Stimulated activated CD4-positive, alpha-beta T cell treated with anti-CD3 and anti-CD28 coated beads, Interleukin-15, amount 100 ng/mL, for 48 hours (primary cell): Measurements from ENCODE around the gene ZNF281.
A peak's percentile ranks its signal among the peaks of the same experiment; 100 is the strongest.
"Not testable (repeated sequence)": the region's sequence is repeated elsewhere in the genome, so short reads cannot be mapped to it uniquely, and the experiment has no call there.

Experiments
- DNase-seq, 2 donors: peaks; one replicate each; pipeline ENCODE4 v3.0.0-alpha.2; 2020; ENCODE audit warnings: low read depth in 2 of 2

ZNF281 gene, protein sequence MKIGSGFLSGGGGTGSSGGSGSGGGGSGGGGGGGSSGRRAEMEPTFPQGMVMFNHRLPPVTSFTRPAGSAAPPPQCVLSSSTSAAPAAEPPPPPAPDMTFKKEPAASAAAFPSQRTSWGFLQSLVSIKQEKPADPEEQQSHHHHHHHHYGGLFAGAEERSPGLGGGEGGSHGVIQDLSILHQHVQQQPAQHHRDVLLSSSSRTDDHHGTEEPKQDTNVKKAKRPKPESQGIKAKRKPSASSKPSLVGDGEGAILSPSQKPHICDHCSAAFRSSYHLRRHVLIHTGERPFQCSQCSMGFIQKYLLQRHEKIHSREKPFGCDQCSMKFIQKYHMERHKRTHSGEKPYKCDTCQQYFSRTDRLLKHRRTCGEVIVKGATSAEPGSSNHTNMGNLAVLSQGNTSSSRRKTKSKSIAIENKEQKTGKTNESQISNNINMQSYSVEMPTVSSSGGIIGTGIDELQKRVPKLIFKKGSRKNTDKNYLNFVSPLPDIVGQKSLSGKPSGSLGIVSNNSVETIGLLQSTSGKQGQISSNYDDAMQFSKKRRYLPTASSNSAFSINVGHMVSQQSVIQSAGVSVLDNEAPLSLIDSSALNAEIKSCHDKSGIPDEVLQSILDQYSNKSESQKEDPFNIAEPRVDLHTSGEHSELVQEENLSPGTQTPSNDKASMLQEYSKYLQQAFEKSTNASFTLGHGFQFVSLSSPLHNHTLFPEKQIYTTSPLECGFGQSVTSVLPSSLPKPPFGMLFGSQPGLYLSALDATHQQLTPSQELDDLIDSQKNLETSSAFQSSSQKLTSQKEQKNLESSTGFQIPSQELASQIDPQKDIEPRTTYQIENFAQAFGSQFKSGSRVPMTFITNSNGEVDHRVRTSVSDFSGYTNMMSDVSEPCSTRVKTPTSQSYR

GRCh38 chr1:200409761-200410565, at the start of gene ZNF281:
Gene ZNF281, minus strand, starts transcription at chr1:200410036. Its CDS starts 331 bp downstream, at chr1:200409705.
- DNase-seq = peak; percentile 89 to 90

DNA sequence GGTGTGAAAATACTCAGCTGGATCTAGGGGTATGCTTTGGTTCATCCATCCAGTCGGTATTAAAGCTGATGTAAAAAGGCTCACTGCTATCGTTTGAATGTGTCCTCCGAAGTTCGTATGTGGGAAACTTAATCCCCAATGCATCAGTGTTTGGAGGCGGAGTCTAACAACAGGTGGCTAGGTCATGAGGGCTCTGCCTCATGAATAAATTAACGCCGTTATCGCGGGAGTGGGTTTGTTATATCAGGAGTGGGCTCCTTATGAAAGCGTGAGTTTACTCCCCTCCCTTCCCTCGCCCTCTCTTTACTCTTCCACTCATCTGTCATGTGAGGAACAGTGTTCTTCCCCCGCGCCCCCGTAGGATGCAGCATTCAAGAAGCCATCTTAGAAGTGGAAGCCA, 48.9 kb upstream of the ZNF281 start:
- no peak for DNase-seq

DNA sequence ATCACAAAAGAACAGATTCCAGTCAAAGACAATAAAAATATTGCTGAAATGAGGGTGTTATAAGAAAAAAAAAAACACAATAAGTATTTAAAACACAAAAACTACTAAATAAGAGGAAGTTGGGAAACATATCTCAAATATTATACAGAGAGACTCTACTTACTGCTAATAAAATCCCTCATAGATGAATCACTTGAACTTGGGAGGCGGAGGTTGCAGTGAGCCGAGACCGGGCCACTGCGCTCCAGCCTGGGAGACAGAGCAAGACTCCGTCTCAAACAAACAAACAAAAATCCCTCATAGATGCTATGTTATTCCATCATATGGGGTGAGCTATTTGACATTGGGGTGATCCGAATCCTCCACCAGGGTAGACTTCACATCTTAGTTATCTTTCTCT, 48.0 kb upstream of the ZNF281 start:
- no peak for DNase-seq

DNA sequence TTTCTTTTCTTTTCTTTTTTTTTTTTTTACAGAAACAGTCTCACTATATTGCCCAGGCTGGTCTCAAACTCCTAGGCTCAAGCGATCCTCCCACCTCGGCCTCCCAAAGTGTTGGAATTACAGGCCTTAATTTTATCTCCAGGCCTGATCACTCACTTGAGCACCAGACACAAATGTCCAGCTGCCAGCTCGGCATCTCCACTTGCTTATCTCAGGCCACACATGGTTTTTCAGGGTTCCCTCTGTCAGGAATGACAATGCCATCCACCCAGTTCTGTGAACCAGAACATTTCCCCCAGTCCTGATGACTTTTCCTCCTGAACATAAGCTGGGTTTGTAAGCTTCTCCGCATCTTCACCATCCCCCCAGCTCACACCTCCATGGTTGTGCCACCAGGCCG, 44.6 kb upstream of the ZNF281 start:
- no peak for DNase-seq

DNA sequence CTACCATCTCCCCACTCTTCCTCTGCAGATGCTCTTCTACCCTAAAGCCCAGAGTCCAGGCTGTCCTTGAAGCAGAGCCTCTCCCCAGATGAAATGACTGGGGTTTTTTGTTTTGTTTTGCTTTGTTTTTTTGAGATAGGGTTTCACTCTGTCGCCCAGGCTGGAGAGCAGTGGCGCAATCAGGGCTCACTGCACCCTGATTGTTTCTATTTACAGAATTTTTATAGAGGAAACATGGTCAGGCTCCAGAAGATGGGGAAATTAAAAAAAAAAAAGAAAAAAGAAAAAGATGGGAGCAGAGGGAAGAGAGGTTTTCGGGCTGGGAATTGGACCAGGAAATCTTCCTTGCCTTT, 43.7 kb upstream of the ZNF281 start:
- DNase-seq = no peak

DNA sequence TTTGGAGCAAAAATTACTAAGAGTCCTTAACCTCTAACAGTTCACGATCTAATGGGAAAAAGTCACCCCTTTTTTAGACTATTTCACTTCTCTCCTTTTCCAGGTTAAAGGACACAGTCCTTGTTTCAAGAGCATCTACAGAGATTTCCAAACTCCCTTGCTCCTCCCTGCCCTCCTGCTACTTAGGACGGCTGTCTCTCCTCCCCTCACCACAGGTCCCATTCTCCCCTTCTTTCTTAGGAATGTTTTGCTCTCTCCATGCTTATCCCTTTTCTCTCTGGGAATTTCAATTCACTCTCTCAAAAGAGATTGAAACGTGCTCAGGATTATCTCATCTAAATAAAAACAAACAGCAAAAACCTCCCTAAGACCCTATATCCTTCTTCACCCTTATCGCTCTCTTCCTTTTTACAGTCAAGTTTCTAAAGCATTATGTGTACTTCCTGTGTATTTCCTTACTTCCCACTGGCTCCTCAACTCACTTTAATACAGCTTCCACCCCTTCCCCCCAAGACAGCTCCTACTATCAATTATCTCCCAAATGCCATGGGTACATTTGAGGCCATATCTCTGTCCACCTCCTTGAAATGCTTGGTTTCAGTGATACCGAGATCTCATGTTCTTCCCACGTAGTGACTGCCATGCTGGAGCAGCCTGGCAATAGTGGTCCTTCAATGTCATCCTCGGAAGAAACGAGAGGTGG, 43.2 kb upstream of the ZNF281 start:
- no peak for DNase-seq

DNA sequence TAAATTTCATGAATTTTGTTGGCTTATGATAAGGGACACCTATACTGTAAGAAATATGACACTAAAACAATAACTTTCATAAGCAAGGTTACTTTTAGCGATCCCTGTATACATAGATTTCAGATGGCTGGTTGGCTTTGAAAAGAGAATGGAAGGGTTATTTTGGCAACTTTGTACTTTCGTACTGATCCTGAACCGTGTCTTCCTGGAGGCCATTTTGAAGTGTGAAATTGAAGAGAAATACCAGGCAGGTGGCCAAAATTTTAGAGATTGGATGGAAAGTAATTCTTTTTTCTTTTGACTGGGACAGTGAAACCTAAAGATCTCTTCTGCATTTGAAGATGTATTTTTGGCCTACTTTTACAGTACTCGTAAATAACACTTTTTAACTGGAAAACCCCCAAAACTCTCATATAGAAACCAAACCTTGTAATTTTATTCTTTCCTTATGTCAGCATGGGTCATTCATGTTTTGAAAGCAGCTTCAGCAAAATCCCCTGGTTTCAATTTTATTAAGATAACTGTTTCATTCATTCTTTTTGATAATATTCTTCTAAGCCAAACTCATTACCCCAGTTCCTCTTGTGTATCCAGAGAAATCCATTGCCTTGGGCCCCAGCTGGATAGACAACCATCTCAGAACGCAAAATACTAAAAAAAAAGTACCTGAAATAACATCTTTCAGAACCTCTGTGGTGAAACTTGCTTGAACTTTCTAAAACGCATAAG, 38.4 kb upstream of the ZNF281 start:
- no peak for DNase-seq

DNA sequence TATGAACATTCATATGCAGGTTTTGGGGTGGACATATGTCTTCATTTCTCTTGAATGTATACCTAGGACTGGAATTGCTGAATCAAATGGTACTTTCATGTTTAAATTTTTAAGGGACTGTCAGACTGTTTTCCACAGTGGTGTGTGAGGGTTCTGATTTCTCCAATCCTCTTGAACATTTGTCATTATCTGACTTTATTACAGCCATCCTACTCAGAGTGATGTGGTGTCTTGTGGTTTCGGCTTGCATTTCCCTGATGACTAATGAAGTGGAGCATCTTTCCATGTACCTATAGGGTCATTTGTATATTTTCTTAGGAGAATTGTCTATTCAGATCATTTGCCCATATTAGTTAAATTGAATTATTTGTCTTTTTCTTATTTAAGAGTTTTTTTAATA, 35.4 kb upstream of the ZNF281 start:
- DNase-seq = no peak

DNA sequence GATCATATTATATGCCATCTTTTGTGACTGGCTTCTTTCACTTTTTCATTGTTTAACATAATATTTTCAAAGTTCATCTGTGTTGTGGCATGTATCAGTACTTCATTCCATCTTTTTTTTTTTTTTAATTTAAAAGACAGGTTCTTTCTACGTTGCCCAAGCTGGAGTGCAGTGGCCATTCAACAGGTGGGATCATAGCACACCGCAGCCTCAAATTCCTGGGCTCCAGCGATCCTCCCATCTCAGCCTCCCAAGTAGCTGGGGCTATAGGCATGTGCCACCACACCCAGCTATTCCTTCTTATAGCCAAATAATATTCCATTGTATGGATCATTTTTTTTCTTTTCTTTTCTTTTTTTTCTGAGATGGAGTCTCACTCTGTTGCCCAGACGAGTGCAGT, 34.6 kb upstream of the ZNF281 start:
- DNase-seq = no peak

- no peak for DNase-seq
These were observed 34.0 kb upstream of the ZNF281 start for GRCh38 chr1:200443860-200444259.

- no peak for DNase-seq
These were observed 32.8 kb upstream of the ZNF281 start for GRCh38 chr1:200442537-200443156.

DNA sequence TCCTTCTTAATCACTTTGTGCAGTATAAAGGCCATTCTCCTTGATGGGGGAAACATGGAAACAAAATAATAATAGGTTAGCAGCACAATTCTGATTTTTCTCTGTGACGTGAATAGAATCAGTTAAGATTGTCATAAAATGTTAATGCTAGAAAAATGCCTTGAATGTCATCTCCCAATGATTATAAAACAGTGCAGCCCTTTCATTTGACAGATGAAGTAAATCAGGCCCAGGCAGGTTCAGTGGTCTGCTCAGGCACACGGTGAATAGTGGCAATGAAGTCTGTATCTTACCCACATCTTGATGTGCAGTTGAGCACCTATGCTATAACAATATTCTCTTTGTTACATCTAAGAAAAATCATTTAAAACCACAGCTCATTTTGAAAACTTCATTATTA, 32.2 kb upstream of the ZNF281 start:
- DNase-seq = no peak

GRCh38 chr1:200438911-200439310, 29.1 kb upstream of the ZNF281 start:
- no peak for DNase-seq

GRCh38 chr1:200438413-200438812, 28.6 kb upstream of the ZNF281 start:
- not testable (repeated sequence) for DNase-seq

DNA sequence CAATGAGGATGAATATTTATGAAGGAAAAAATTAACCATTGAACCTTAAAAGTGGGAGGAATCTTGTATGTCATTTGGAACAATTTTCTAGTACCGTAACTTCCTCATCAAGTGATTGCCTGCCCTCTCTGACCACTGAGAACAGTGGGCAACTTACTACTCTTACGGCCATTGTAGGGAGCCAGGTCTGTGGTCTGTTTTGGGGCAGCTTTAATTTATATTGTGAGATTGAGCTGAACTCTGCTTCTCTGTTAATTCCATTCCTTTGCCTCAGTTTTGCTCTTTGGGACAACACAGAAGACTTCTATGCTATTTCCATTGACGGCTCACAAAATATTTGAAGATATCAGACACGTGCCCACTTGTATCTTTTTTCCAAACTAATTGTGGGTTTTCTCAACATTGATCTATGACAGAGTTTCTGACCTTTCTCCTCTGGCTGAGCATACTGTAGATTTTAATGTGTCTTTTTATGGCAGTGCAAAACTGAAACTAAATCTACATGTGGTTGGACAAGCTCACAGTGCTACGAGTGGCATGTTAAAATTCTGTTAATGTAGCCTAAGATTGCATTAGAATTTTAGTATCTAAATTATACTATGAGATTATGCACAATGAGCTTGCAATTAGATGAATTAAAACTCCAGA, 27.8 kb upstream of the ZNF281 start:
- no peak for DNase-seq

GRCh38 chr1:200437088-200437487, 27.3 kb upstream of the ZNF281 start:
- DNase-seq = no peak

DNA sequence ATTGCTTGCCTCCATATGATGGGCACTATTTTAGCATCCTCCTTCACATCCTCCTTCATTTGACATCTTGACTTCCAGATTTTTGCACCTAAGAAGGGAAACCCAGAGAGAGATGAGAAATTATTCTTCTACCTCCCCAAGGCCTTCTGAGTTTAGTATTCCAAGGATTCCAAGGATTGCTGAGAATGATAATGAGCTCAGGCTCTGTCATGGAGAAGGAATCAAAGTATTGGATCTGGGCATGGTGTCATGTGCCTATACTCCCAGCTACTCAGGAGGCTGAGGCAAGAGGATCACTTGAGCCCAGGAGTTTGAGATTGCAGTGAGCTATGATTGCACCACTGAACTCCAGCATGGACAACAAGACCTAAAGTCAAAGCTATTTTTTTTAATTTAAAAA, 26.6 kb upstream of the ZNF281 start:
- no peak for DNase-seq

- no peak for DNase-seq
These were observed 25.5 kb upstream of the ZNF281 start for GRCh38 chr1:200435200-200435780.

DNA sequence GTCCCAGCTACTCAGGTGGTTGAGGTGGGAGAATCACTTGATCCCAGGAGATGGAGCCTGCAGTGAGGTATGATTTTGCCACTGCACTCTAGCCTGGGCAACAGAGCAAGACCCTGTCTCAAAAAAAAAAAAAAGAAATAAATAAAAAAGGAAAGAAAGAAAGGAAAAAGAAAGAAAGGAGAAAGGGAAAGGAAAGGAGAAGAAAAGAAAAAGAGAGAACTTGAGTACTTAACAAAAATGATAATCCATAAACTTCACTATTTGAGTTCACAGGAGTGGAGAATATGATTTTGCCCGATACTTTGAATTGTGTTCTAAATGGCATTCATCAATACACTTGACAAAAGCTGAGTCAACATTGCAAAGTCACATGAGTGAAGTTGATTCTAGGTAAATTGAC, 23.8 kb upstream of the ZNF281 start:
- no peak for DNase-seq

GRCh38 chr1:200432586-200432985, 22.8 kb upstream of the ZNF281 start:
- no peak for DNase-seq
